Cortex of kidney (tissue), 1 donor: ENCODE measurements around the gene PRDM4.

Experiments
- DNase-seq: peaks from one replicate; lab custom pipeline; 2025; lab: John Stamatoyannopoulos, UW

Gene PRDM4, protein sequence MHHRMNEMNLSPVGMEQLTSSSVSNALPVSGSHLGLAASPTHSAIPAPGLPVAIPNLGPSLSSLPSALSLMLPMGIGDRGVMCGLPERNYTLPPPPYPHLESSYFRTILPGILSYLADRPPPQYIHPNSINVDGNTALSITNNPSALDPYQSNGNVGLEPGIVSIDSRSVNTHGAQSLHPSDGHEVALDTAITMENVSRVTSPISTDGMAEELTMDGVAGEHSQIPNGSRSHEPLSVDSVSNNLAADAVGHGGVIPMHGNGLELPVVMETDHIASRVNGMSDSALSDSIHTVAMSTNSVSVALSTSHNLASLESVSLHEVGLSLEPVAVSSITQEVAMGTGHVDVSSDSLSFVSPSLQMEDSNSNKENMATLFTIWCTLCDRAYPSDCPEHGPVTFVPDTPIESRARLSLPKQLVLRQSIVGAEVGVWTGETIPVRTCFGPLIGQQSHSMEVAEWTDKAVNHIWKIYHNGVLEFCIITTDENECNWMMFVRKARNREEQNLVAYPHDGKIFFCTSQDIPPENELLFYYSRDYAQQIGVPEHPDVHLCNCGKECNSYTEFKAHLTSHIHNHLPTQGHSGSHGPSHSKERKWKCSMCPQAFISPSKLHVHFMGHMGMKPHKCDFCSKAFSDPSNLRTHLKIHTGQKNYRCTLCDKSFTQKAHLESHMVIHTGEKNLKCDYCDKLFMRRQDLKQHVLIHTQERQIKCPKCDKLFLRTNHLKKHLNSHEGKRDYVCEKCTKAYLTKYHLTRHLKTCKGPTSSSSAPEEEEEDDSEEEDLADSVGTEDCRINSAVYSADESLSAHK

DNA sequence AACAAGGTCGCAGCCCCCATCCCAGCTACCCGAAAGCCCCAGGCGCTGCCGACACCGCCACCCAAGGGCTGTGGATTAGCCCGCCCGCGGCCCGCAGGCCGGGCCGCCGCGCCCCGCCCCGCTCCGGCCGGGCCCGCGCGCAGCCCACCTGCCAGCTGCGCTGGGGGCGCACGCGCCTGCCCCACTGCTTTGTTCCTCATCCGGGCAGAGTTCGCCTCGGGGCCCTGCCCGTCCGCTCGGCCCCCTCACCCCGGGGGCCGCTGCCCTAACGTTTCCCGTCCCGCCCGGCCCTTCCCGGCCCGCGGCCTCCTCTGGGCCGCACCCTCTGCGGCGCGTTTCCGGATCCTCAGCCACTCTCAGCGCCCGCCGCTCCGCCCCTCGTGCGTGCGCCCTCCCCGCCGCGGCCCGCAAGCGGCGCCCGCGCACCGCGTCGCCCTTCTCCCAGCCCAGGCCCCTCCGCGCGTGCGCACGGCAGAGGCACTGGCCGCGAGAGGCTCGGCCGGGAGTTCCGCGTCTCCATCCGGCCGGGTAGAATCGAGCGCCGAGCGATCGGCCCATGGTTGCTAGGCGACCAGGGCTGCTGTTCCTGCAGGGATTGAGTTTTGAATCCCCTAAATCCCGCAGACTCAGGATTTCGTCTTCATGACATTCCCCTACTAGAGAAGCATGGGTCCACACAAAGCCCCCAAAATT lies at the start of gene PRDM4:
PRDM4 (minus strand) TSS at position 329 of the 693 bp plus-strand sequence. CDS start 622 bp downstream, outside the sequence.
- DNase-seq: peak; percentile 82

DNA sequence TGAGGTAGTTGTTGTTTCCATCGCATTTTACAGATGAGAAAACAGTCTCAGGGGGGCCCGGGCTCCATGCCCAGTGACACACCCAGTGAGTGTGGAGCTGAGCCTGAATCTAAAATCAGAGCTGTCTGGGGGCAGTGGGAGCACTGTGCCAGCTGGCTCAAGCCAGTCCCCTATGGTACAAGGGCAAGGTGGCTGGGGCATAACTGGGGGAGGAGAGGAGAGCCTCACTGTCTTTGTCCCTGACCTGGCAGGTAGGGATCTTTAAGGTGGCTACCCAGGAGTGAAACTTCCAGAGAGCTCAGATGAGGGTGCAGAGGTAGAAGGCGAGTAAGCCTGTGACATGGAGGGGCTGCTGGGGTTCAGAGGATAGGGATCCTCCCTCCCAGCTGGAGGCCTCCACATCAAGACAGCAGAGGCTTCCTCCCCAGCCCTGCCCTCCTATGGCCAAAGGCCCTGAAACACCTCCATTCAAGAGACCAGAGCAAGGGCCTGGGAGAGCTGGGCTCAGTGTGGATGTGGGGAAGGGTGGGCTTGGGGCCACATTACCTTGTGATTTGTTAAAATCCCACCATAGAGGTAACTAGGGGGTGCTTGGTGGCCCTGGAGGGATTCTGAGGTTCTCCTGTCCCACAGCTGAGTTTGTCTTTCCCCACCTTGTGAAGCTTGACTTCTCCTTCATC lies 46.7 kb upstream of the PRDM4 start:
- DNase-seq: no peak

GRCh38 chr12:107805488-107806180 lies 44.7 kb upstream of the PRDM4 start:
- DNase-seq: no peak

DNA sequence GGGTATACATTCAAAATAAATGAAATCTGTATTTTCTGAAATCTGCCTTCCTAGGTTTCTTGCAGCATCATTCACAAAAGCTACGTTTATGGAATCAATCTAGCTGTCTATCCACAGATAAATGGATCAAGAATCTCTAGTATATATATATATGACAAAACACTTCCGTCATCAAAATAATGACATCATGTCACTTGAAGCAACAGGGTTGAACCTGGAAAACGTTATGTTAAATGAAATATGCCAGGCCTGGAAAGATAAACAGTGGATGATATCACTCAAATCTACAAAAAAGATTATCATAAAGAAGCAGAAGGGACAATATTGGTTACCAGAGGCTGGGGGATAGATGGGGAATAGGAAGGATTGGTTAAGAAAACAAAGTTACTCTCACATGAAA lies 42.2 kb upstream of the PRDM4 start:
- DNase-seq: no peak

GRCh38 chr12:107801150-107801549 lies 40.2 kb upstream of the PRDM4 start:
- no peak for DNase-seq

DNA sequence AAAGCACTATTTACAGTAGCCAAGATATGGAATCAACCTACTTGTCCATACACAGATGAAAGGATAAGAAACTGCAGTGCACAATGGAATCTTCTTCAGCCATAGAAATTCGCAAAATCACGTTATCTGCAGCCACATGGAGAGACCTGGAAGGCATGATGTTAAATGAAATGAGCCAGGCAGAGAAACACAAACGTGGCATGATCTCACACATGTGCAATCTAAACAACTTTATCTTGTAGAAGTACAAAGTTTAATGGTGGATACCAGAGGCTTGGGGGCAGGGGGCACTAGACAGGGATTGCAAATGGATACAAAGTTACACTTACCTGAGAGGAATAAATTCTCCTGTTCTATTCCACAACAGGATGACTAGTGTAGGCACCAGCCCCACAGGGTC lies 37.6 kb upstream of the PRDM4 start:
- DNase-seq: no peak

GRCh38 chr12:107794451-107794850 lies 33.5 kb upstream of the PRDM4 start:
- DNase-seq: no peak

DNA sequence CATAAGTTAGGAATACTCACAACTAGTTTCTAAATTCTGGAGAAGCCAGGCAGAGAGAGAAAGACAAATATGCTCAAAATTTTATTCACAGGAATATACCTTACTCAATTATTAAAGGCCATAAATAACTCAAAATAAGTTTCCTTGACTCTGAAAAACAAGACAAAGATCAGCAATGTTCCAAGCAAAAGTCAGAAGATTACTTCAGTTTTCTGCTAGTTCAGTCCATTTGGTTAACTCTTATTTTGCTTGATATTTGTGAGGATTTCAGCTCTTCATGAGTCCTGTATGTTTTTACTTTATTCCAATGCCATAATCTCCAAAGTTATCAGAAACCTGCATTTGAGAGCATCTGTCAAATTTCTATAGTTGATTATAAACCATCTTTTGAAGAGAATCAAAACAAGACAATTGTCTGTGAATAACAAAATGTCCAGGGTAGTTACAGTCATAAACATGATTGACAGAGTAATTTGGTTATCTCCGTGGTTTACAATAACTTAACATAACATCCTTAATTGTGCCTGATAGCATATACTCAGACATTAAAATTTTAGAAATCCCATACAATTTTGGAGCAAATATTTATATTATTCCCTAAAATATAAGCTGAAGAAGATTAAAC lies 30.6 kb upstream of the PRDM4 start:
- DNase-seq: no peak

GRCh38 chr12:107788690-107789458 lies 27.9 kb upstream of the PRDM4 start:
- no peak for DNase-seq

- no peak for DNase-seq
These were observed 27.3 kb upstream of the PRDM4 start for GRCh38 chr12:107788281-107788680.

- DNase-seq: no peak
These were observed 22.8 kb upstream of the PRDM4 start for GRCh38 chr12:107783406-107784376.

GRCh38 chr12:107782067-107782466 lies 21.1 kb upstream of the PRDM4 start:
- DNase-seq: no peak

DNA sequence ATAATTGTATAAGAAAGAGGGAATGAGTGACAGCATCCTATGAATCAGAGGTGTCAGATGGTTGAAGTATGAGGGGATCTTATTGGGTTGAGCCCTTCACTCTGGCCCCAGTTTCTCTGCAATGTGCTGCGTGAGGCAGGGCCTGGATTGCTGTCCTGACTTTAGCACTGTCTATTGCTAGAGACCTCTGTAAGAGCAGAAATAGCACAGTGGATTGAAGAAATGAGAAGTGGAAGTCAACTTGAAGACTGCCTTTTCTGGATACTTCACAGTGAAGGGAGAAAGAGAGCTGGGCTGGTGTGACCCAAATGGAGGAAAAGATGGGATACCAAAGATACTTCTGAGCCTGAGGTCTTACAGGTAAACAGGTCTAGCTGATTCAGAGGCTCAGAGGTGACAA lies 19.4 kb upstream of the PRDM4 start:
- DNase-seq: no peak

DNA sequence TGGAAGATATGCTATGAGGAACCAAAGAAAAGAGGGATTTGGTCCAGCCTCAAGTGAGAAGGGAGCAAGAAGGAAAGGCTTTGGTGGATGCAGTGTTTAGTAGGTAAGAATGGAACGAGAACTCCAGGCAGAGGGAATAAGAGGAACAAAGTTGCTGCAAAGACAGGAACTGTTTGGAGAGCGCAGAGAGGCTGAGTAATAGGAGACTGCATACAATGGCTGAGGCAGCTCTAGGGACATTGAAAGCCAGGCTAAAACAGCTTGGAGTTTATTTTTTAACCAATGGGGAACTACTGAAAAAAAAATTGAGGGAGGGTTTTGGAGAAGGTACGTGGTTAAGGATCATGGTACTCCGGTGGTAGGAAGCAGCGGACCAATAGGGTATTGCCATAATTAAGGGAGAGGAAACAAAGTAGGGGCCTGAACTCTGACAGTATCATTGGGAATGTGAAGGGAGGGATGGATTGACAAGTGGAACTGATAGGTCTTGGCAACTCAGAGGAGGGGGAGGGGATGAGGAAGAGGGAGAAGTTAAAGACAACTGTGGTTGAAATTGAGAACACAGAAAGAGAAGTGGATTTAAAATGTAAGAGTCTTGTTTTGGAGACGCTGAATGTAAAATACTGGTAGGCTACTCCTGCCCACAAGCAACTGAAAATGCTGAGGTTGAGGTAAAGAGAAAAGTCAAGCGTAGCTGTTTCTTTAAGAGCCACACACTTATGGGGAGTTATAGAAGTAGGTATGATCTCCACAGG lies 18.3 kb upstream of the PRDM4 start:
- no peak for DNase-seq

DNA sequence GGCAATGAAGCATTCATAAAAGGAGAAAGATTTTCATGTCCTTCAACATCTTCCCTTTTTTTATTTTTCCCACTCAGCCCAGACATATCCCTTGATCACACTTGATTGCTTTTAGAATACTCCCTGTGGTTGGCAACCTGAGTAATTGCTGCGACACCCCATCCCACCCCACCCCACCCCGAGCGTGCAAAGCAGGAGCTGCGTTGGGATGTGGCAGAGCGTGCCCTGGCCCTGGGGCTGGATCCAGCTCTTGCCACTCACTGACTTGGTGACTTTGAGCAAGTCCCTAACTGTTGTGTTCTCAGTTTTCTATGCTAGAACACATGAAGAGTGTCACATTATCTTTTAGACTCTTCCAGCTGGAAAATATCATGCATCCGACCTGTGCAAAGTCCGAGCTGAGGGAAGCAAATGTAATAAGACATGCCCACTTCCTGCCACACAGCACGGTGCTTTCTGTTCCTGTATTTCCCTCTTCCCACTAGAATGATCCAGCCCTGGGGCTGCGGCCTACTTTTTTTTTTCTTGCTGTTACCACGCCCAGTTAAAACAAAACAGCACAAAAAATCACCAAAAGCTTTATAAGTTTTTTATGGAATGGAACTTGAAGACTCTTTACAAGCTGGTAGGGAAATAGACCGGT lies 17.6 kb upstream of the PRDM4 start:
- no peak for DNase-seq

DNA sequence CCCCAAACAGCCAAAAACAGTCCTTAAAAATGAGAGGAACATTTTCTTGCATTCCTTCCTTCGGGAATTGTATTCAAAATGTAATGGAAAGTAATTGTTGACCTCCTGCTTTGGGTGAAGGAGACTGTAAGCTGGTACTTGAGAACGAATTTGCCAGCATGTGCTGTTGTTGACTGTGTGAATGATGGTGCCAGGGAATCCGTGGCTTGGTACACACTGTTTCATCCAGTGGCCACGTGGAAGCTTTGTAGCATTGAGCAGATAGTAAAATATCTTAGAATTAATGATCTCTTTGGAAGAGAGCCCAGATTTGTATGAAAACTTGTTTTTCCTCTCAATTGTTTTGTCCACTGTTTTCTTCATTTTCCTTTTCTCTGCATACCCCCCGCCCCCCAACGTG lies 15.2 kb upstream of the PRDM4 start:
- no peak for DNase-seq

DNA sequence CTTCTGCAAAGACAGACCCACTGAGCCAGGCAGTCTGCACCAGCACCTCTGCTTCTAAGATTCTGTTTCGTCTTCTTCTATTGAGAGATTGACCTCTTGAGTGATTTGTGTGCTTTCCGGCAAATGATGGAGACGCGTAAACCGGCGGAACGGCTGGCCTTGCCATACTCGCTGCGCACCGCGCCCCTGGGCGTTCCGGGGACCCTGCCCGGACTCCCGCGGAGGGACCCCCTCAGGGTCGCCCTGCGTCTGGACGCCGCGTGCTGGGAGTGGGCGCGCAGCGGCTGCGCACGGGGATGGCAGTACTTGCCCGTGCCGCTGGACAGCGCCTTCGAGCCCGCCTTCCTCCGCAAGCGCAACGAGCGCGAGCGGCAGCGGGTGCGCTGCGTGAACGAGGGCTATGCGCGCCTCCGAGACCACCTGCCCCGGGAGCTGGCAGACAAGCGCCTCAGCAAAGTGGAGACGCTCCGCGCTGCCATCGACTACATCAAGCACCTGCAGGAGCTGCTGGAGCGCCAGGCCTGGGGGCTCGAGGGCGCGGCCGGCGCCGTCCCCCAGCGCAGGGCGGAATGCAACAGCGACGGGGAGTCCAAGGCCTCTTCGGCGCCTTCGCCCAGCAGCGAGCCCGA lies 14.3 kb upstream of the PRDM4 start:
- DNase-seq: no peak
